ENCODE measurements around the gene ERFE. TPM values are rescaled to one million over a fixed set of nuclear protein-coding genes. Genes with fewer than 3 reads are reported as not detected.
"Not testable (repeated sequence)": the region's sequence is repeated elsewhere in the genome, so short reads cannot be mapped to it uniquely, and the experiment has no call there.

The ERFE gene
- total and polyA plus RNA-seq, 10 of the 15 experiments (the other 5 are each of a cell fraction or from before 2014, with no cell fraction given): not detected

- RAD21 ChIA-PET (ENCODE audit: unreplicated experiment); CTCF ChIA-PET; H3K4me1 ChIP-seq (ENCODE audit: control insufficient read depth, insufficient read depth, low read length); H3K4me3 ChIP-seq; H3K27me3 ChIP-seq (replicated peaks in 1 of 2; ENCODE audit: control insufficient read depth in 2 of 2, insufficient read depth in 2 of 2, low read length in 1 of 2); H3K9ac ChIP-seq (ENCODE audit: control insufficient read depth, insufficient read depth, low read length); H3K27ac ChIP-seq (ENCODE audit: control insufficient read depth, insufficient read depth); SMC1A ChIA-PET (ENCODE audit: uncharacterized antibody, unreplicated experiment); FAIRE-seq; POLR2A ChIA-PET; DNase-seq (ENCODE audit: low read depth, low spot score); ATAC-seq; H3K9me3 ChIP-seq (replicated peaks; ENCODE audit: control insufficient read depth, insufficient read depth, low read length); H2AFZ ChIP-seq (ENCODE audit: control insufficient read depth, low read depth, low read length); H3K79me2 ChIP-seq (ENCODE audit: control insufficient read depth, insufficient read depth, low read length); H3K4me2 ChIP-seq (ENCODE audit: control insufficient read depth, insufficient read depth); in situ Hi-C loops (cut with MboI); intact Hi-C loops (cut with micrococcal nuclease; ENCODE audit: unreplicated experiment); BruUV-seq (replicated peaks); H3K36me3 ChIP-seq (ENCODE audit: control insufficient read depth in 2 of 2, insufficient read depth in 2 of 2, low read length in 1 of 2); H4K20me1 ChIP-seq (ENCODE audit: control insufficient read depth, insufficient read depth): not testable (repeated sequence)
- WGBS (ENCODE audit: insufficient coverage, insufficient replicate concordance, low lambda C conversion rate, missing lambda C conversion rate): 67% methylated on average over 12 of the region's 12 CpGs
These were observed 43.1 kb upstream of the ERFE start for GRCh38 chr2:238115709-238116108.

DNA sequence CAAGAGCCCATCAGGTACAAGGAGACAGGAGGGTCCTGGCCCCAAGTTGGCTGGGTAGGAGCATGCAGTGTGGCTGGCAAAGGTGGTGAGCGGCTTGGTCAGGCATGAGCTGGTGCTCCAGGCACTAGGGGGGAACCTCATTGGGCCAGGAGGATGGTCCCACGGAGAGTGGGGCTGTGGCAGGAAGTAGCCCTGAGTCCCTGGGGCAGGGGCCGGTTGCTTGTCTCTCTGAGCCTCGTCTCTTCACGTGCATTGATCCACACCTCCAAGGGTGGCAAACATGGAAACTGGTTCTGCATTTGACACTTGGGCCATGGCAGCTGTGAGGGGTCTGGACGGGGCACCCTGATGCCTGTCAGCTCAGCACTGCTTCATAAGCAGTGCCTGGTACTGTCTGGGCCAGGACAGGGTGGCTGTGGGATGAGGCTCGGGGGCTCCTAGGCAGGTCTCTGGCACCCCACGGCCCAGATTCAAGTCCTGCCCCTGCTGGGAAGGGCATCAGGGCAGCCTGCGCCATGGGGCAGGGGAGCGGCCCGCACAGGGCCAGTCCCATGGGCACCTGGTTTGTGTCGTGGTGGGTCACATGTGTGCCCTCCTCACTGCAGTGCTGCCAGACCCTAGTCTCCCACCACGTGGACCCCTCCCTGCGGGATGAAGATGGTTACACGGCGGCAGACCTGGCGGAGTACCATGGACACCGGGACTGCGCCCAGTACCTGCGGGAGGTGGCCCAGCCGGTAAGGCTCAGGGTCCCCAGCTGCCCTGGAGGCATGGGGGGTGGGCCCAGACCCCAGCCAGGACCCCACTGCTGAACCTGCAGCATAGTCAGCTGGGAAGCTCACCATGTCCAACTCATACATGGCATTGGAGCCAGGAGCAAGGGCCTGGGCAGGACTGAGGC is 42.2 kb upstream of the ERFE start:
- Histone ChIP-seq H3K27ac (ENCODE audit: control insufficient read depth, insufficient read depth) (no peak overlapping the region), H3K27me3 (replicated peaks in 1 of 2; ENCODE audit: control insufficient read depth in 2 of 2, insufficient read depth in 2 of 2, low read length in 1 of 2) (no peaks in the 10 kb centered on the region), H3K4me2 (ENCODE audit: control insufficient read depth, insufficient read depth) (no peak overlapping the region), H2AFZ (ENCODE audit: control insufficient read depth, low read depth, low read length) (no peak overlapping the region), H3K36me3 (ENCODE audit: control insufficient read depth in 2 of 2, insufficient read depth in 2 of 2, low read length in 1 of 2) (no peaks in the 10 kb centered on the region), H3K79me2 (ENCODE audit: control insufficient read depth, insufficient read depth, low read length) (no peaks in the 10 kb centered on the region), H3K9ac (ENCODE audit: control insufficient read depth, insufficient read depth, low read length) (no peak overlapping the region), H4K20me1 (ENCODE audit: control insufficient read depth, insufficient read depth) (no peaks in the 10 kb centered on the region), H3K4me1 (ENCODE audit: control insufficient read depth, insufficient read depth, low read length) (no peaks in the 10 kb centered on the region), H3K4me3 (no peak overlapping the region), H3K9me3 (replicated peaks; ENCODE audit: control insufficient read depth, insufficient read depth, low read length) (no peaks in the 10 kb centered on the region; the same call in 2 of the 3 replicates)
- SMC1A ChIA-PET (ENCODE audit: uncharacterized antibody, unreplicated experiment): interaction anchor here (0.6 kb wide), 1 partner anchor 41 kb away, joined by 4 read pairs; no protein-coding TSS in a partner anchor
- 45% methylated on average over 21 of the region's 21 CpGs for WGBS (ENCODE audit: insufficient coverage, insufficient replicate concordance, low lambda C conversion rate, missing lambda C conversion rate)
- FAIRE-seq (no peak), DNase-seq (ENCODE audit: low read depth, low spot score) (no peak), ATAC-seq (no peak)
- in situ Hi-C loops (cut with MboI): no loop called here
- BruUV-seq (replicated peaks): no TSS peak
- CTCF ChIA-PET: no interaction called here
- RAD21 ChIA-PET (ENCODE audit: unreplicated experiment): no interaction called here
- intact Hi-C loops (cut with micrococcal nuclease; ENCODE audit: unreplicated experiment): no loop called here
- POLR2A ChIA-PET: no interaction called here
- TF ChIP-seq, protein P1, sequence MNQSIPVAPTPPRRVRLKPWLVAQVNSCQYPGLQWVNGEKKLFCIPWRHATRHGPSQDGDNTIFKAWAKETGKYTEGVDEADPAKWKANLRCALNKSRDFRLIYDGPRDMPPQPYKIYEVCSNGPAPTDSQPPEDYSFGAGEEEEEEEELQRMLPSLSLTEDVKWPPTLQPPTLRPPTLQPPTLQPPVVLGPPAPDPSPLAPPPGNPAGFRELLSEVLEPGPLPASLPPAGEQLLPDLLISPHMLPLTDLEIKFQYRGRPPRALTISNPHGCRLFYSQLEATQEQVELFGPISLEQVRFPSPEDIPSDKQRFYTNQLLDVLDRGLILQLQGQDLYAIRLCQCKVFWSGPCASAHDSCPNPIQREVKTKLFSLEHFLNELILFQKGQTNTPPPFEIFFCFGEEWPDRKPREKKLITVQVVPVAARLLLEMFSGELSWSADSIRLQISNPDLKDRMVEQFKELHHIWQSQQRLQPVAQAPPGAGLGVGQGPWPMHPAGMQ (IDR thresholded peaks at IDR 0.05; ENCODE audit: borderline replicate concordance): no peak
- TF ChIP-seq EGR1 (IDR thresholded peaks at IDR 0.05; ENCODE audit: borderline replicate concordance in 1 of 2, low read depth in 2 of 2, low read length in 2 of 2) (no peak), PRDM15 (CRISPR knock-in tag; IDR thresholded peaks at IDR 0.05) (no peak), MTA3 (IDR thresholded peaks at IDR 0.05; ENCODE audit: borderline replicate concordance, low read length) (no peak), ZNF24 (IDR thresholded peaks at IDR 0.05) (no peak), YBX1 (IDR thresholded peaks at IDR 0.05) (no peak), JUND (IDR thresholded peaks at IDR 0.05; ENCODE audit: low read depth, low read length) (no peak), RCOR1 (conservative IDR thresholded peaks at IDR 0.05; ENCODE audit: low read depth, low read length) (no peak), FOXK2 (IDR thresholded peaks at IDR 0.05) (no peak)

All from GM12878 (cell line).